B cell (primary cell): ENCODE data around the gene LRRC70.

Experiments
- EZH2 ChIP-seq: IDR thresholded peaks from 2 replicates; pipeline ENCODE4 v1.6.1; 2012; ENCODE audit warnings: borderline replicate concordance, low read depth, mild to moderate bottlenecking, moderate library complexity, low read length; ENCODE audit not compliant: insufficient read depth, poor library complexity, severe bottlenecking
- TF ChIP-seq, protein P1 (sequence below): fragments of 200-600 bp; IDR thresholded peaks from one replicate; pipeline ENCODE4 v1.8.0; 2022; ENCODE audit warnings: antibody characterized with exemption, mild to moderate bottlenecking

DNA sequence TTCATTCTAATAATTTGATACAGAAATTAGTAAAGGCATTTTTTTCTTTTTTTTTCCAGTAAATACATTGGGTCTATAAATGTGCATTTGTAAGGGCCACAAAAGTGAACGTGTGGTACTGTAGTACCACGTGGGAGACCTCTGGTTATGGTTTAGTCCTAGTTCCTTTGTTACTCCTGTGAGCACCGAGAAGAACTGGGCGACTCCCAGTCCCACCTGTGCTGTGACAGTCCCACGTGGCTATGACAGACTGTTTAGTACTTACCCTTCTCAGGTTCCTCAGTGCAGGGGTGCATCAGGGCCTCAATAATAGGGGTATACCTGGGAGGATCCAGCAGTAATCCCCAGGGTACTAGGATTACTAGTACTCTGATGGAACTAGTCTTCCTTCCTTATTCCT, 49.3 kb downstream of the LRRC70 start:
- TF ChIP-seq, protein P1, sequence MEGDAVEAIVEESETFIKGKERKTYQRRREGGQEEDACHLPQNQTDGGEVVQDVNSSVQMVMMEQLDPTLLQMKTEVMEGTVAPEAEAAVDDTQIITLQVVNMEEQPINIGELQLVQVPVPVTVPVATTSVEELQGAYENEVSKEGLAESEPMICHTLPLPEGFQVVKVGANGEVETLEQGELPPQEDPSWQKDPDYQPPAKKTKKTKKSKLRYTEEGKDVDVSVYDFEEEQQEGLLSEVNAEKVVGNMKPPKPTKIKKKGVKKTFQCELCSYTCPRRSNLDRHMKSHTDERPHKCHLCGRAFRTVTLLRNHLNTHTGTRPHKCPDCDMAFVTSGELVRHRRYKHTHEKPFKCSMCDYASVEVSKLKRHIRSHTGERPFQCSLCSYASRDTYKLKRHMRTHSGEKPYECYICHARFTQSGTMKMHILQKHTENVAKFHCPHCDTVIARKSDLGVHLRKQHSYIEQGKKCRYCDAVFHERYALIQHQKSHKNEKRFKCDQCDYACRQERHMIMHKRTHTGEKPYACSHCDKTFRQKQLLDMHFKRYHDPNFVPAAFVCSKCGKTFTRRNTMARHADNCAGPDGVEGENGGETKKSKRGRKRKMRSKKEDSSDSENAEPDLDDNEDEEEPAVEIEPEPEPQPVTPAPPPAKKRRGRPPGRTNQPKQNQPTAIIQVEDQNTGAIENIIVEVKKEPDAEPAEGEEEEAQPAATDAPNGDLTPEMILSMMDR = no peak
- TF ChIP-seq EZH2 = no peak
